Measurements from ENCODE around the gene PIP5K1B.

Gene PIP5K1B

GRCh38 chr9:68751556-68751955 lies 46.5 kb downstream of the PIP5K1B start:
- H3K4me3 ChIP-seq (ENCODE audit: low read depth, low read length): no peak overlapping the region
- TF ChIP-seq CTCF (IDR thresholded peaks at IDR 0.05; ENCODE audit: low read depth, low read length): no peak

GRCh38 chr9:68755051-68755450 lies 50.0 kb downstream of the PIP5K1B start:
- H3K4me3 ChIP-seq (ENCODE audit: low read depth, low read length): no peak overlapping the region

DNA sequence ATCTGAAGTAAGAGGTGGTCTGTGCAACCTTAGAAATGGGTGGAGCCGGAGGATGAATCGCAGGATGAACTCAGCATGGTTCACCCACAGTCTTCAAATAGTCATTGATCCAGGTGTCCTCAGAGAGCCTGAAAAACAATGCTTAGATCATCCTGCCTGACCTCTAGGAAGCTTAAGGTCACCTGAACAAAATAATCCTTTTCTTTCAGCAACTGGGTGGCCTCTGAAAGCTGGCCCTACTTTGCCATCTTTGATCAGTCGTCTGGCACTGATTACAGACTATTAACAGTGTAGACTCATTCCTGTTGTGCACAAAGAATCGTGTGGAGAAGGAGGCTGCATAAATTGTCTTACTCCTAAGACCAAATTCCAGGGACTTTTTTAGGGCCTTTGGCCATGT lies 50.7 kb downstream of the PIP5K1B start:
- no peak overlapping the region for H3K4me3 ChIP-seq (ENCODE audit: low read depth, low read length)
- TF ChIP-seq CTCF (IDR thresholded peaks at IDR 0.05; ENCODE audit: low read depth, low read length): no peak

More at GRCh38 chr9:68755051-68755450, 50.0 kb downstream of the PIP5K1B start:
- TF ChIP-seq CTCF (IDR thresholded peaks at IDR 0.05; ENCODE audit: low read depth, low read length): no peak

DNA sequence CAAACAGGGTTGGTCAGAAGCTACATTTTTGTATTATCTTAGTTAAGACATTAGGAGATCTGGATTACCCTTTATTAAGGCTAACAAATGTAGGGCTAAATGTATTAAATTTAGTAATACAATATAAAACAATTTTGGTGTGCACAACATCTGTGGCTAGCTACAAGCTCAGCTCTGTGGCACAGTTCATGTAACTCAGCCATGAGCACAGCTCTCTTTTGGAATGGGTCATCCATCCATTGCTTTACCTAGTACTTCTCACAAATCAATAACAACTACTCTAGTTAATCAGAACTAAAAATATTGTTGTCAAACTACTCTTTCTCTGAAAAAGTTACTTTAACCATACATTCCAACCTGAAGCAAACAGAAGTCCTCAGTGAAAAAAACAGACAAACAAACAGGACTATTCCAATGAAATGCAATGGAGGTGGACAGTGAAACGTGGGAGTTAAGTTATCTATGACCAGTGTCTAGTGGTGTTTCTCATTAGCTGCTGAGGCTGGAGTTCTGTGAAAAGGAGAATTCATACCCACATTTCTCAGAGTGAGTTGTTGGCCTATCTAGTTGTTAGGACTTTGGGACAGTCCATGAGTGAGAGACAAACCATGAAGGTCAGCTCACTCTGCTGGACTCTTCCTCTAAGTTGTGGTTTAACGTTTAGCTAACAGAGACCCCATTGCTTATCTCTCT lies 55.1 kb downstream of the PIP5K1B start:
- TF ChIP-seq CTCF (IDR thresholded peaks at IDR 0.05; ENCODE audit: low read depth, low read length): no peak
- H3K4me3 ChIP-seq (ENCODE audit: low read depth, low read length): no peak overlapping the region

DNA sequence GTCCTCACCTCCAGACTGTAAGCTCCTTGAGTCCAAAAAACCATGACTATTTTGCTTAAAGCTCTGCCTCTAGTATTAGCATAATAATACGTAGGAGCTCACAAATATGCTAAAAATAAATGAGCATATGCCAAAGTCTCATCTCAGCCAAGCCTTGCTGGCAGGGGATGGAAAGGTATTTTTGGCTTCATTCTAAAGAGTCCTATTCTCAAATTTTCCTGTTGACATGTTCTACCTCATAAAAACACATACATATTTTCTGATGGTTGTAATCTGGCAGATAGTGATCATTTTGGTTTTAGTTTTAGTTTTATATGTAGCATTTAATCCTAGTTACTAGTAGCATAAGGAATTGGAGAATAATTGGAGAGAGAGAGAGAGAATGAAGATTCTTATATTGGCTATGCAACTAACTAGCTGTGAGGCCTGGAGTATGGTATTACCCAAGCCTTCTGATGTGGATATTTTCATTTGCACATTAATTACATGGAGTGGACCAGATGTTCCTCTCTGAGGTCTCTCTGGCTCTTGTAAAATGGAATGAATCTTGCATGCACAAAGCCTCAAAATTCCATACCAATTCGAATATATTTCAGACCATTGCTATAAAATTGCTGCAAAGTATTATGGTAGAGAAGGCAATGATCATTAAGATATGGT lies 55.8 kb downstream of the PIP5K1B start:
- H3K4me3 ChIP-seq (ENCODE audit: low read depth, low read length): no peak overlapping the region
- no peak for TF ChIP-seq CTCF (IDR thresholded peaks at IDR 0.05; ENCODE audit: low read depth, low read length)

- no peak for TF ChIP-seq CTCF (IDR thresholded peaks at IDR 0.05; ENCODE audit: low read depth, low read length)
- H3K4me3 ChIP-seq (ENCODE audit: low read depth, low read length): no peak overlapping the region
Measured at GRCh38 chr9:68762570-68762969, 57.5 kb downstream of the PIP5K1B start.

DNA sequence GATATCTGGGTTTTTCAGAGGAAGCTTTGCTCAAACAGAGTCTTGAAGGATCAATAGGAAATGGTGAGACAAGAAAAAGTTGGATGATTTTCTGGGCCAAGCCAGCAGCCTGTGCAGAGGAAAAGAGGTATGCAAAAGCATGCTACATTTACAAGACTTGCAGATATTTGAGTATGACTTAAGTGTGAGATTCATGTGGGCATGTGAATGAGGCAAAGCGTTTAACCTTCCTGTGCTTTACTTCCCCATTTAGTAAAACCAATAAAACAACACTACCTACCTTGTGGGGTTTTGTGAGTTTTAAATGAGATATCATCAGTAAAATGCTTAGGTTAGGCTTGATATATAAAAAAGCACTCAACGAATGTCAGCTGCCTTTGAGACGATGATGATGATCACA lies 58.1 kb downstream of the PIP5K1B start:
- no peak for TF ChIP-seq CTCF (IDR thresholded peaks at IDR 0.05; ENCODE audit: low read depth, low read length)
- H3K4me3 ChIP-seq (ENCODE audit: low read depth, low read length): no peak overlapping the region
